ENCODE data around the gene GPATCH4.

GPATCH4 gene

DNA sequence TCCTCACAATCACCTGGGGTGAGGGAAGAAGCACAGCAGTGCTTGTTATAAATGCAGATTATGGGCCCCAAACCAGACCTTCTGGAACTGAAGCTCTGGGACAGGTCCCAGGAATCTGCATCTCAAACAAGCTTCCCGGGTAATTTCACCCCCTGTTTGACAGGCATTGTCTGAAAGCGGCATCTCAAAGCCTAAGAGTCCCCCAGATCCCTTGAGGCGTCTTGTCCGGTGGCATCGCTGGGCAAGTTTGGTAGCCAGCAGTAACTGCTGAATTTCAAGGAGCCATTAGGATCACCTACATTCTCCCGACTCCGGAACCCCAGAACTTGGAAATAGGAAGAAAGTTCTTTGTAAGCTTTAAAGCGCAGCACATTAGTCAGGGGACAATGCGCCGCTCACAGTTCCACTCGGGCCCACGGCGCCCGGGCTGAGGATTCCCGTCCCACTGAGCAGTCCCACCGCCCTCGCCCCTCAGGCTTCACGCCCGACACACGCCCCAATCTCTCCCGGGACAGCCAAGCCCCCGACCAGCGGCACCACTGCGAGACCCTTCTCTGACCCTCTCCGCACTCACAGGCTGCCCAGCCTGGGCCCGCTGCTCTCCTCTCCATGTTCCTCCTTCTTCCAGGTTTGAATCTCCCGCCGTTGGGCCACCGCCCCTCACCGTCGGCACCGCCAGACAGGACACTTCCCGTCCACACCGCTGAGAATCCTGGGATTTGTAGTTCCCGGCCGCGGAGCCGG lies 29.2 kb downstream of the GPATCH4 start, which contains the start of gene IQGAP3:
TSS of gene IQGAP3 (minus strand) at position 647 of the 744 bp plus-strand sequence. CDS start at position 611, 36 bp downstream.
- peak; percentile 81 to 88 for DNase-seq

DNA sequence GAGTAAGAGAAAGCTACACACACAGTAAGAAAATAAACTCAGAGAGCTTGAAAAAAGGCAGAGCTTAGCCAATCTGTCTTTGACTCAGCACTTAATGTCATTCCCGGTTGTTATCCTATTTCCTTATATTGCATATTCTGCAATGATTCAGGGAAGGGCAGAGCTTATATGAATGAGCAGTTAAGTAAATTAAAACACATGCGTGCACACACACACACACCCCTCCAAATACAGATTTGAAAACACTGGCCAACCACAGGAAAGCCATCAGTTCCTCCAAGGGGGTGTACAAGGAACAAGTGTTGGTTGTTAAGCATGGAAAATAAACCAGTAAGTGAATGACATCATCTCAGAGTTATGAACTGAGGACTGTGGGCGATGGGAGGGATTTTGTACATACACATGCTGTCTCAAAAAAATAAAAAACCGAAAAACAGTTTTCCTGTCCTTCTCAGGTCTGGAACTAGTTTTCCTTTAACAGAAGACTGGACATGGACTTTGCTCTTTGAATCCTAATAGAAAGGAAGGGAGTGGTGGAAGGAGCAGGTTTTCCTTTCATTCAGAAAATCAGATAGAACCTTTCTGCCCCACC lies 29.9 kb downstream of the GPATCH4 start:
- no peak for DNase-seq

DNA sequence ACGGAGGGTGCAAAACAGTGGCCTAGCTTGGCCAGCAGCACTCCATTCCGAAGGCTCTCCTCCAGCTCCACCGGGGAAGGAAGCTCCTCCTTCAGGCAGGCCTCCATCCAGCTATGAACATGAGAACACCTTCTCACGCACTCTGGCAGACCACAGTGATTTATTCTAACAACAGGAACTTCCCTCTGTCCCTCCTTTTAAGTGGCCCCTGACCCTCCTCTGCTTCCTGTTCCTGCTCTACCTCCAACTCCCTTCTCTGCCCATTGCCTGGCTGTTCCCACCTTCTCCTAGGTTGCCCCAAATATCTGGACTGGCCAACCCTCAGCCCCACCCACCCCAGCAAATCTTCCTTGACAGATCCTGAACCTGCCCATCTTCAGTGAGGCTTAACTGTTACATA lies 34.8 kb downstream of the GPATCH4 start:
- DNase-seq, result no peak

DNA sequence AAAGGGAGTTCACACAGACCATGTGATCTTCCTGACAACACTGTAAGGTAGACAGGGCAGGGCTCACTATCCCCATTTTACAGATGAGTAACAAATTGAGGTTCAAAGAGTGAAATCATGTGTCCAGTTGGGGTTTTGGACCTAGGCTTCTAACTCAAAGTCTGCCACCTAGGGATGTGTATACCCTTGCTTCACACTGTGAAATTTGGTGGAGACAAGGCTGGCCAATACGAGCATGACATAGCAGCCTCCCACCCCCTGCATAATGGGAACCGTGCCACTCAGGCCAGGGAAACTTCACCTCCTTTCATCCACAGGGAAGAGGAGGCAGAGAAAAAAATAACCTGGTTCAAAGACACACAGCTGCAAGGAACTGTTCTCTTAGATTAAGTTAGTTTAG lies 35.8 kb downstream of the GPATCH4 start:
- DNase-seq, result no peak

DNA sequence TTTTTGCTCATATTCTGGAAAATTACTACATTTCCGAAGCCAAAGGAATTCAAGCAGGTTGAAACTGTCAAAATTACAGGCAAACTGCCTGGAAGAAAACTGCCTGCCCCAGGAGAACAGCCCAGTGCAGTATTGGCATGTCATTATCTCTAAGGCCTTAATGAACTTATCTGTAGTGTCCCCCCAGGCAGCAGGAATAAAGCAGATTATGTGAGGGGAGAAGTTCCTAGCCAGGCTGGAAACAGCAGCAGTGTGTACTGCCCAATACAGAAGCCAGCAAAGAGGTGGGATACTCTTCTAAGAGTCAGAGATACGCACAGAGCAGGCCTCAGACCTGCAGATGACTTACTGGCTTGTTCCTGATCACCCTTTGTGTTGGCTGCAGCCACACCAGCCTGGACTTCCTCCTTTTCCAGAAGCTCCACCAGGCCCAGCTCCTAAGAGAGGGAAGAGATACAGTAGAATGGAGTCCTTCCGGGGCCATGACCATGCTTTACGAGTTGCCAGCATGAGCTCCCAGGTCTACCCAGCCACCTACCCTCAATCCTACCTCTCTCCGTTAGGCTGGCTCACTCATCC lies 40.6 kb downstream of the GPATCH4 start:
- DNase-seq, result no peak

DNA sequence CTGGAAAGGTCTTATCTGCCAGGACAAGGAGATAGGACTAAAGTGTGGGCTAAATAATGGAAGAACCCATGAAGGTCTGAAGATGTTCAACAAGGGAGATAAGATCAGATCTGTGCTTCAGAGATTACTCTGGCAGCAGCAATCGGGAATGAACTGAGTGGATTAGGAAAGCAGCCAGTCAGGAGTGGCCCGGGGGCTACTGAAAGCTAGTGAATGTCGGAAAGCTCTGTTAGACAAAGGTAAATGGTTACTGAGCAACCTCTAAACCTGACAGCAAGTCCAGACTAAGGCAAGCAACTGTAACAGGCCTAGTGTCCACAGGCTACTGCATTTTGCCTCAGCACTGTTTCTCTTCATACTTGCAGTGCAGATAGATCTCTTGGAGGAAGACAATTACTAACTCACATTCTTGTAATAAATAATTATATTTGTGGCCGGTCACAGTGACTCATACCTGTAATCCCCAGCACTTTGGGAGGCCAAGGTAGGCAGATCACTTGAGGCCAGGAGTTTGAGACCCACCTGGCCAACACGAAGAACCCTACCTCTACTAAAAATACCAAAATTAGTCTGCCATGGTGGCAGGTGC lies 41.4 kb downstream of the GPATCH4 start:
- DNase-seq, result no peak

DNA sequence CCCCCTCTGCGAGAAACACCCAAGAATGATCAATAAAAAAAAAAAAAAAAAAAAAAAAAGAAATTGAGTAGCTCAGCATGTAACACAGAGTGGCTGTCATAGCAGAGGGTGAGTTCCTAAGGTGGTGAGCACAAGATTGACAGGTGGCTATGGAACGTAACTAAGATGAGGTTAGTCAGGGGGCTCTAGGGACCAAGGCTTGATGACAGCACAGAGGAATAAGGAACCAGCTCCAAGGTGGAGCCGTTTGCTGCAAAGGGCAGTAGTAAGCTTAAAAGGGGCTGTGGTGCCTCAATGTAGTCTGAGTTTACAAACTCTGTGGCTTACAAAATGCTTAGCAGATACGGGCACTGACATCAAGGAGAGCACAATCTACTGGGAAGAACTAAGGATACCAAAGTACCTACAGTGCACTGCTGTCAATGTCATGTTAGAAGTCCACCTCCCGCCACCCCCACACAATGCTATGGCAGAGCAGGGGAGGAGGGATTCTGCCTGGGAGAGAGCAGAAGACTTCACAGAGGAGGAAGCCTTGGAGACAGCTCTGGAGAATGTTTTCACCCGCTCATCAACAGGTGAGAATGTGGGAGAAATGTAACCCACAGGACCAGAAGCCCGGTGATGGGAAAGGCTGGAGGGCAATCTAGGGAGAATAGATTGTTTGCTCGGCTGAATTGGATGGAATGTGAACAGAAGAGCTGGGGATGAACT lies 42.0 kb downstream of the GPATCH4 start:
- DNase-seq, result no peak

DNA sequence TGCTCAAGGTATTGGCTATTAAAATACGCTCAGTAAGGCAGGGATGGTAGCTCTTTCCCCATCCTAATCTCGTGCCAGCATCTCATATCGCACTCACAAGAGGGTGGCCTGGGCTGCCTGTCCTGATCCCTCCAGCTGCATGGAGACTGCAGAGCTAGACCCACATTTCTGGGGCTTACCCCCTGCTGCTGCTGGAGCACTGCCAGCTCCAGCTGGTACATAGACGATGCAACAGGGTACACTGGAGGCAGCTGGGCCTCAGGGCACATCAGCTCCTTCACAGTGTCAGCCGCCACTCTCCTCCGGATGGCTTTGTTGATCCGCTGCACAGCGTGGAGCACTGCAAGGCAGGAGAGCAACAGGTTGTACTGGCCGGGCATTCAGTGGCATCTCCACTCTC lies 44.9 kb downstream of the GPATCH4 start:
- no peak for DNase-seq

DNA sequence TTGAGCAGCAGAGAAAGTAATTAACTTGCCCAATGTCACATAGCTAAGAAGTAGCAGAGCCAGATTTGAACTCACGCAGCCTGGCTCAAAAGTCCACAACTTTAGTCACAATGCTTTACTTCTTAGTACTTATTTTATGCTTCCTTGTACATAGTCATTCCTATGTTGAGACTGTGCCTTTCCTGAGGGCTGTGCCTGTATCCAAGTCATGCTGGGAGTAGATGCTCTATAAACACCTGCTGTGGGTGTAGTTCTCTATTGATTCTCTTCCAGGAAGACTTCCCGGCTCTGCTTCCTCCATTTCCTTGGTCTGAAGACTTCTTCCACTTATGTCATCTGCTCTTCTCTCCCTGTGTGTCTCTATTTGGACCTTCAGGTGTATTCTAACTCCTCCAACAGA lies 45.6 kb downstream of the GPATCH4 start:
- no peak for DNase-seq

DNA sequence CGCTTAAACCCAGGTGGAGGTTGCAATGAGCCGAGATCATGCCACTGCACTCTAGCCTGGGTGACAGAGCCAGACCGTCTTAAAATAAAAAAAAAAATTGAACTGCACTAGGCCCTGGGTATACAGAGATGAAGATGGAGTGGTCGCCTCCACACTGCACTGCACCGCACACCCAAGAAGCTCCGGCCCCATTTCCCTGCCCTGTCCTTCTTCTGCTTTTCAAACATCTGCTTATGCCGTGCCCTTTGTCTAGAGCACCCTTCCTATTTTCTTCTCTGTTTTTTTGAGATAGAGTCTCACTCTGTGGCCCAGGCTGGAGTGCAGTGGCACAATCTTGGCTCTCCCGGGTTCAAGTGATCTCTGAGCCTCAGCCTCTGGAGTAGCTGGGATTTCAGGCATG lies 46.3 kb downstream of the GPATCH4 start:
- no peak for DNase-seq

DNA sequence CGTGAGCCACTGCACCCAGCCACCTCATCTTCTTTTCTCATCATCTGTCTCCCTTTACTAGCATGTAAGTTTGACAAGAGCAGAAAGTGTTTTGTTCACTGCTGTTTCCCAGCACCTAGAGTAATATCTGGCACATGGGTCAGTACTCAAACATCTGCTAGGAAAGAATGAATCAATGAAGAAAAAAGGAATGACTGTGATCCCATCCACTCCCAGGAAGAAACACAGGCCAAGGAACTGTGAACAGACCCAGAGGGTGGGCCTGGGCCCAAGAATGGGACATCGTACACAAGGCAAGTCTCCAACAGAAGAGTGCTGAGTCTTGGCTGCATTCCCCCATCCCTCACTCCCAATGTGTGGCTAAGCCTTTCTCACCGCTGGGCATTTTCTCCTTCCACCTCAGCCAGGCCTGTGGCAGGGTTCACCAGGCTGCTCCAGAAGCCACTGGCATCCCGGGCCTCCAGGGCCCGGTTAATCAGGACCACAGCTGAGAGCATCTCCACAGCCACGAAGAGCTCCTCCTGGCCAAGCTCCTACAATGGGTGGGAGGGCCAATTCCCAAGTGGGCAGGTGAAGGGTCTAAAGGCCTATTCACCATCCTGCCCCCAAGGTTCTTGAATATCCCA lies 47.3 kb downstream of the GPATCH4 start:
- DNase-seq, result no peak

DNA sequence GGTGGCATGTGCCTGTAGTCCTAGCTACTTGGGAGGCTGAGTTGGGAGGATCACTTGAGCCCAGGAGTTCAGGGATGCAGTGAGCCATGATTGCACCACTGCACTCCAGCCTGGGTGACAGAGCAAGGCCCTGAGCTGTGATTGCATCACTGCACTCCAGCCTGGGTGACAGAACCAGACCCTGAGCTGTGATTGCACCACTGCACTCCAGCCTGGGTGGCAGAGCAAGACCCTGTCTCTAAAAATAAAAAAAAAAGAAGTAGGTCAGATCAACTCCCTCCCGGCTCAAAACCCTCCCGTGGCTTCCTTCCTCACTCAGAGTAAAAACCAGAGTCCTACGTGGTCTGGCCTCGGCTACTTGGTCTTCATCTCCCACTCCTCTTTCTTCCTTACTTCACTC lies 48.3 kb downstream of the GPATCH4 start:
- DNase-seq, result peak in 1 of 2 donors; percentile 72

DNA sequence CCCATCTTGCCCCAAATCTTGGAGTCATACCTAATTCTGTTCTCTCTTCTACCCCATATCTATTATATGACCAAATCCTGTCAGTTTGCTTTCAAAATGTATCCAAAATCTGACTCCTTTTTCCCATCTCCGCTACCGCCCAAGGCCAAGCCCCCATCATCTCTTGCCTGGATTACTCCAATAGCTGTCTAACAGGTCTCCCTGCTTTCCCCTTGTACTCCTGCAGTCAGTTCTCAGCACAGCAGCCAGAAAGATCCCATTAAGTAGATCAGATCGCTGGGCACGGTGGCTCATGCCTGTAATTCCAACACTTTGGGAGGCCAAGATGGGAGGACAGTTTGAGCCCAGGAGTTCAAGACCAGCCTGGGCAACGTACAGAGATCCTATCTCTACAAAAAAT lies 48.8 kb downstream of the GPATCH4 start:
- no peak for DNase-seq

DNA sequence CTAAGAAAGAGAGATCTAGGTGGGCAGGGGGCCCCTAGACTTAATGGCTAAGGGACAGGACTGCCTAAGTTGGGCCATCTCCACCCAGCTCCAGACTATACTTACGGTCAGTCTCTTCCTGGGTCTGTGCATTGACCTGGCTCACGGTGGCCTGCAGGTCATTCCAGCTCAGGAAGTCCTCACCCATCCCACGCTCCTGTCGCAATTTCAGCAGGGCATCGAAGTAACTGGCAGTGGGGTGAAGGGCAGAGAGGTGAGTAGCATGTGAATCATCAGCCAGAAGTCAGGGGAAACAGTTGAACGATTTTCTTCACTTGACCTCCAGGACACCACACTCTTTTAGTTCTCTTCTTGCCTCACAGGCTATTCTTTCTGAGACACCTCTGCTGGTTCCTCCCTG lies 49.4 kb downstream of the GPATCH4 start:
- peak in 1 of 2 donors; percentile 35 for DNase-seq

DNA sequence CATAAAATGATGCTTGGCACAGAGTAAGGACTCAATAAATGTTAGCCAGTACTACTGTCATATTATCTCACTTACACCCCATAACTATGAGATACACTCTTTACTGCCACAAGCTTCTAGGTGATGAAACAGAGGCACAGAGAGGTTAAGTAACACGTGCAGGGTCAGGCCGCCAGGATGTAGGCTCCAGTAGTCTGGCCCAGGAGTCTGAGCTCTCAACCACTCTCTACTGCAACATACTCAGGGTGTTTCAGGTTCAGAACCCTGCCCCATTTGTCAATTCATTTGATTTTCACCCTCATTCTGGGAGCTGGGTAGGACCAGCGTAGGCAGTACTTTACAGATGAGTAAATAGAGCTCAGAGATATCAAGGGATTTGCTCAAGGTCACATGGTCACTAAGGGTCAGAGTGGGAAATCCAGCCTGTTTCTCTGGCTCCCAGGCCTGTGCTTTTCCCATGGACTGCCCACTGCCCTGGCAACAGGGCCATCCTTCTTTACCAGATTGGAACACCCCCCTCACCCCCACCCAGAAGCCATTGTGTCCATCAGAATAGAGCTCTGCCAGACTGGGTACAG lies 50.1 kb downstream of the GPATCH4 start:
- no peak for DNase-seq

DNA sequence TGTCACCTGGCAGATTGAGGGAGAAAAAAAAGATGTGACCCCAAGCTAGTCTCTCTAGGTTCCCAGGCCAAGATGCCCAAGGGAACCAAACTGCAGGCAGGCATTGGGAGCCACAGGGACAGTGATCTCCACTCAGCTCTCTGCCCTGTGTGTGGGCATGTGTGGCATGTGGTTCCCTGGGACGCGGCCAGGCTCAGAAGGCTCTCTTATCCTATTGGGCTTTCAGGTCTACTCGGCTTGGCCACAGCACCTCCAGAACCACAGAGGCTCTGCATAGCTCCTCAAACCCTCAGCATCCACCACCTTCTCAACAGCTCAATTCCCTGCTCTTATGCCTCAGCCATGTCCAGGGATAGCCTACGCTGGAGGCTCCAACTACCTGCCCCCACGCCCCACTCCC lies 50.9 kb downstream of the GPATCH4 start:
- no peak for DNase-seq

DNA sequence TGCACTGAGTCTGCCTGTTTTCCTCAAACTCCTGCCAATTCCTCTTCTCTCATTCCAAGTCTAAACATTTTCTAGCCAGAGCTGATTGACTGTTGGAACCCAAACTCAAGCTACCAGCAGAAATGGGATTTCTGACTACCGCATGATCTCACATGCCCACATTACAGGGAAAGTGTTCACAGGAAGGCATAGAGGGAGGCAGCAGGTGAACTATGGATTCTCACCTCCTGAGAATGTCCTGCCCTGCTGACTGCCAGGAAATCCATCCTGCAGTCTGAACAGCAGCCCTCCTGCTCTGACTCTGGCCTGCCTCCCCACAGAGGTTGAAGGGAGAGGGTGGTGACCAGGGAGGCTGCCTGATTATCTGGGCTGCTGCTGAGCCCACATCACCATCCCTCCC lies 51.4 kb downstream of the GPATCH4 start:
- DNase-seq, result no peak

DNA sequence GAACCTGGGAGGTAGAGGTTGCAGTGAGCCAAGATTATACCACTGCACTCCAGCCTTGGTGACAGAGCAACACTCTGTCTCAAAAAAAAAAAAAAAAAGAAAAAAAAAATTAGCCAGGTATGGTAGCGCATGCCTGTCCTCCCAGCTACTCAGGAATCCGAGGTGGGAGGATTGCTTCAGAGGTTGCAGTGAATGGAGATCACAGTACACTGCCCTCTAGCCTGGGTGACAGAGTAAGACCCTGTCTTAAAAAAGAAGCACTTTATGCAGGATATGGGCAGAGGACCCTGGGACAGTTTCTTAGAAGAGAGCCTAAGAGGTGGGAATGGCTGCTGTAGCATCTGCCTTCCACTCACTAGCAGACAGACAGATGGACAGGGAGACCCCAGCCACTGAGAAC lies 51.9 kb downstream of the GPATCH4 start:
- no peak for DNase-seq

DNA sequence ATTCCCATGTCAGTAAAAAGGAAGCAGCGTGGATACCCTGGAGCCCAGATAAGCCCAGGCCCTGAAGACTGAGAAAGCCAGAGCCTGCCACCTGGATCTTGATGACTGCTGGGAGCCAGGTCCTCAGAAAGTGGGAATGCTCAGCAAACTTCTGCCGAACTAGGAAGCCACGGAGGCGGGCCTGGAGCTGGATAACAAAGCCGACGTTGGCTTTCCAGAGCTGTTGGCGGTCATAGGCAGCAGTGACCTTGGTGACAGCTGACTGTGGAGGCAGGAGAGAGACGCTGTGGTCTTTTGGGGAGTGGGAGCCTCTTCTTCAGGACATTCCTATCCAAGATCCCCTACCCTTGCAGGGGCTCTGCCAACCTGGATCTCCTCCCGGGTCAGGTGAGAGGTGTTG lies 53.3 kb downstream of the GPATCH4 start:
- no peak for DNase-seq

DNA sequence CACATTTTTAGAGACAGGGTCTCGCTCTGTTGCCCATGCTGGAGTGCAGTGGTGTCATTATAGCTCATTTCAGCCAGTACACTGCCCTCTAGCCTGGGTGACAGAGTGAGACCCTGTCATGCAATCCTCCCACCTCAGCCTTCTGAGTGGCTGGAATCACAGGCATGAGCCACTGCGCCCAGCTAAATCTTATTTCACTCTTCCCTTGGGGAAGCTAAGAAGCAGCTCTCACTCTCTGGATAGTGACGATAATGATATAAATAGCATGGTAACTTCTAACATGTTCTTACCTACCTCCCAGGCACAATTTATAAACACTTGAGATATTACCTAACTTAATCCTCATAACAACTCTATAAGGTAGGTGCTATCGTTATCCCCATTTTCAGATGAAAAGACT lies 53.8 kb downstream of the GPATCH4 start:
- DNase-seq, result no peak

DNA sequence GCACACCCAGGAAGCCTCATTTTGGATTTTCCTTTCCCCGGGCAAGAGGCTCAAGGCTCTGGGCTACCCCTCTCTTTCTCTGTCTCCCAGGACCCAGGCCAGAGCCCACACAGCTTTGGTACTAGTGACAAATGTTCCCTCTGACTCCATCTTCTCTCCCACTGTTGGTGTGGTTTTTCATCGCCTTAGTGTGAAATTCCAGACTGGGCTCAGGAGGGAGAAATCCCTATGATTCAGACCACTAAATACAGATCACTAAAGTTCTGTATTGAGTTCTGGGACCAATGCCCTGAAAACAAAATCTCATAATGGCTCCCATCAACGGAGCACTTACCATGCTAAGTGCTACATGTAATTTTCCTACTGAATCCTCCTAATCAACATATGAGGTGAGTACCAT lies 55.0 kb downstream of the GPATCH4 start:
- DNase-seq, result no peak

DNA sequence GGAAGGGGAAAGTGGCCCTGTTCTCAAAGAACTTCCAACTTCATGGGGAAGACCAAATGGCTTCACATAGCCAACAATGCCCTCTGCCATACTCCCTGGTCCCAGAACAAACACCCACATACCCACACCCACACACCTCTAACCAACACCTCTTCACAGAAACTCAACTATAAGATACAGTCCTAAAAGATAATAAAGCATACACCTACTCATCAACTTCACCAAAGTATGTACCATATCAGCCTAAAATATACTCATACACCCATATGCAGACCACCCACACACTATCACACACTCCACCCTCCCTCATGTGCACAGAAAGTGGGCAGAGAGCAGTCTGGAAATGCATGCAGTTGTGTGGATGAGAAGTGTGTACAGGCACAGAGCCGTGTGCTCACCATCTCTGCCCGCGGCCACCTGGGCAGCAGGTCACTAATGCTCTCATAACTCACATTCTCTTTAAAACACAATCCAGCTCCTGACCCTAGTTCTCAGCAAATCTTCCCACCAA lies 56.6 kb downstream of the GPATCH4 start:
- no peak for DNase-seq
